LNCaP clone FGC (cell line): Measurements from ENCODE around the gene LTV1.
"Not testable (repeated sequence)": the region's sequence is repeated elsewhere in the genome, so short reads cannot be mapped to it uniquely, and the experiment has no call there.

Experiments used
- DNase-seq: peaks from one replicate; pipeline ENCODE4 v3.0.0-alpha.2; 2011; ENCODE audit warnings: low read depth
- H3K4me3 ChIP-seq: 2 replicates; pipeline ENCODE4 v1.5.1; 2011; ENCODE audit warnings: mild to moderate bottlenecking, low read depth, low read length, control low read depth
- CTCF ChIP-seq: IDR thresholded peaks from 2 replicates; pipeline ENCODE4 v1.5.1; 2012; ENCODE audit warnings: mild to moderate bottlenecking; ENCODE audit not compliant: control insufficient read depth, insufficient read depth; ENCODE audit errors: extremely low read depth

The LTV1 gene

GRCh38 chr6:143843677-143843999 is 500 bp downstream of the LTV1 start:
- TF ChIP-seq CTCF, result no peak
- DNase-seq, result no peak
- H3K4me3 ChIP-seq, result peak overlapping the region; percentile 96

GRCh38 chr6:143844006-143844405 is 868 bp downstream of the LTV1 start:
- peak overlapping the region; percentile 96 for H3K4me3 ChIP-seq
- DNase-seq, result no peak
- TF ChIP-seq CTCF, result no peak

- TF ChIP-seq CTCF, result no peak
- H3K4me3 ChIP-seq, result no peak overlapping the region
- no peak for DNase-seq
Observed at GRCh38 chr6:143845033-143845432, 1.9 kb downstream of the LTV1 start.

- H3K4me3 ChIP-seq, DNase-seq: not testable (repeated sequence)
Observed at GRCh38 chr6:143851706-143852105, 8.6 kb downstream of the LTV1 start.

- not testable (repeated sequence) for H3K4me3 ChIP-seq, DNase-seq
Observed at GRCh38 chr6:143855057-143855456, 11.9 kb downstream of the LTV1 start.

GRCh38 chr6:143856762-143857161 is 13.6 kb downstream of the LTV1 start:
- not testable (repeated sequence) for H3K4me3 ChIP-seq, DNase-seq

GRCh38 chr6:143857651-143858050 is 14.5 kb downstream of the LTV1 start:
- no peak for TF ChIP-seq CTCF
- H3K4me3 ChIP-seq, result no peak overlapping the region
- DNase-seq, result no peak

- no peak for DNase-seq
- TF ChIP-seq CTCF, result no peak
- H3K4me3 ChIP-seq, result no peak overlapping the region
Observed at GRCh38 chr6:143859891-143860660, 16.9 kb downstream of the LTV1 start.
